Activated T-cell treated with anti-CD3 and anti-CD28 coated beads, Interleukin-2, amount 50 U/mL, for 72 hours (primary cell): ENCODE measurements around the gene BRAF. TPM values are rescaled to one million over a fixed set of nuclear protein-coding genes. Genes with fewer than 3 reads are reported as not detected.
A peak's percentile ranks its signal among the peaks of the same experiment; 100 is the strongest.
"Not testable (repeated sequence)": the region's sequence is repeated elsewhere in the genome, so short reads cannot be mapped to it uniquely, and the experiment has no call there.

Experiments used
- ATAC-seq, 2 donors: fragments of 150-1000 bp; cut with Tn5 transposase; replicated peaks in 1 of 2; 2 replicates each; pipeline ENCODE4 v1.10.0; 2021; ENCODE audit warnings: moderate library complexity in 2 of 2, mild to moderate bottlenecking in 1 of 2
- DNase-seq, 2 donors: peaks; one replicate each; pipeline ENCODE4 v3.0.0; 2021 to 2022; ENCODE audit warnings: mixed read lengths in 1 of 2
- H3K27ac Mint-ChIP-seq: one replicate; pipeline ENCODE4 v1.8.0; 2022; ENCODE audit warnings: mild to moderate bottlenecking, moderate library complexity, mixed read lengths
- H3K27me3 Mint-ChIP-seq: one replicate; pipeline ENCODE4 v1.8.0; 2022; ENCODE audit warnings: low read depth, mixed read lengths
- H3K36me3 Mint-ChIP-seq, 2 donors: one replicate each; pipeline ENCODE4 v1.8.0; 2022; ENCODE audit warnings: mixed read lengths in 2 of 2, mild to moderate bottlenecking in 1 of 2; ENCODE audit not compliant: insufficient read depth in 2 of 2
- H3K4me1 Mint-ChIP-seq: one replicate; pipeline ENCODE4 v1.8.0; 2022; ENCODE audit warnings: low read depth, mixed read lengths
- H3K4me3 Mint-ChIP-seq, 2 donors: one replicate each; pipeline ENCODE4 v1.8.0; 2022; ENCODE audit warnings: mild to moderate bottlenecking in 2 of 2, mixed read lengths in 2 of 2, moderate library complexity in 2 of 2
- H3K9me3 Mint-ChIP-seq, 2 donors: one replicate each; pipeline ENCODE4 v1.8.0; 2022; ENCODE audit warnings: mixed read lengths in 2 of 2
- total RNA-seq, 2 donors: library from RNA; stranded (reverse); gene quantifications; one replicate each; pipeline ENCODE4 v1.2.3, GENCODE V29; 2022

The BRAF gene
- total RNA-seq, 2 donors from 2014 or later, result 51.7 to 56.2 TPM

- peaks cover 21% of the 10 kb centered on the region for H3K4me1 Mint-ChIP-seq
- no peak overlapping the region for H3K27ac Mint-ChIP-seq
- H3K9me3 Mint-ChIP-seq, result peaks cover 6 to 7% of the 10 kb centered on the region in 2 donors
- H3K36me3 Mint-ChIP-seq, result peaks cover 8 to 10% of the 10 kb centered on the region in 2 donors
- ATAC-seq, result no peak
- H3K27me3 Mint-ChIP-seq, result no peaks in the 10 kb centered on the region
- no peak for DNase-seq
- H3K4me3 Mint-ChIP-seq, result no peak overlapping the region
These were observed 60.9 kb downstream of the BRAF start for GRCh38 chr7:140863867-140864266.

DNA sequence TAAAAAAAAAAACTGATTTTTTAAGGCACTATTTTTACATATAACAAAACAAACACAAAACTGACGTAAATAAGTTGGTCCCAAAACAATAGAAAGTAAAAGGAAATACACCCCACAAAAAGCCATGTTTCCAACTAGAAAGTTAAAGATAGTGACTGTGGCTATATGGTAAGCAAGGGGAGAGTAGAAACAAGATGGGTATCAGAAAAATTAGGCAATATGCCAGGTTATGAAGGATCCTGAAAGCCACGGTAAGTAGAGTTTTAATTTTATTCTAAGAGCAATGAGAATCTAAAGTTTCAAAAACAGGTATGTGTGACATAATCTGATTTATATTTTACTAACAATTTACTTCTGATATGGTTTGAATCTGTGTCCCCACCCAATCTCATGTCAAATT lies 61.5 kb downstream of the BRAF start:
- DNase-seq (no peak), ATAC-seq (no peak)
- Mint-ChIP-seq H3K27ac (no peak overlapping the region), H3K36me3 (peaks cover 8 to 9% of the 10 kb centered on the region in 2 donors), H3K27me3 (no peaks in the 10 kb centered on the region), H3K4me3 (no peak overlapping the region), H3K4me1 (peaks cover 19% of the 10 kb centered on the region), H3K9me3 (peaks cover 6 to 7% of the 10 kb centered on the region in 2 donors)

GRCh38 chr7:140857048-140857447 lies 67.7 kb downstream of the BRAF start:
- DNase-seq (no peak), ATAC-seq (no peak)
- no peaks in the 10 kb centered on the region for H3K9me3 Mint-ChIP-seq
- peaks cover 0 to 2% of the 10 kb centered on the region in 2 donors for H3K36me3 Mint-ChIP-seq
- peaks cover 19% of the 10 kb centered on the region for H3K4me1 Mint-ChIP-seq
- H3K27me3 Mint-ChIP-seq, result no peaks in the 10 kb centered on the region
- no peak overlapping the region for H3K4me3 Mint-ChIP-seq
- H3K27ac Mint-ChIP-seq, result no peak overlapping the region

GRCh38 chr7:140841166-140841715 lies 83.5 kb downstream of the BRAF start:
- DNase-seq, result no peak
- no peak for ATAC-seq
- H3K4me1 Mint-ChIP-seq, result no peaks in the 10 kb centered on the region

GRCh38 chr7:140831724-140832123 lies 93.0 kb downstream of the BRAF start:
- Mint-ChIP-seq H3K27ac (no peak overlapping the region), H3K27me3 (no peaks in the 10 kb centered on the region), H3K36me3 (peaks cover 3 to 7% of the 10 kb centered on the region in 2 donors), H3K4me3 (no peak overlapping the region), H3K4me1 (no peaks in the 10 kb centered on the region), H3K9me3 (no peaks in the 10 kb centered on the region)
- DNase-seq, result no peak
- no peak for ATAC-seq

More at GRCh38 chr7:140841166-140841715, 83.5 kb downstream of the BRAF start:
- Mint-ChIP-seq H3K27me3 (no peaks in the 10 kb centered on the region), H3K9me3 (peaks cover 0 to under 1% of the 10 kb centered on the region in 2 donors), H3K27ac (peak overlapping the region; percentile 40), H3K4me3 (no peak overlapping the region), H3K36me3 (peaks cover 0 to 17% of the 10 kb centered on the region in 2 donors)

- peak overlapping the region; percentile 7 for H3K27ac Mint-ChIP-seq
- H3K27me3 Mint-ChIP-seq, result no peaks in the 10 kb centered on the region
- H3K9me3 Mint-ChIP-seq, result no peaks in the 10 kb centered on the region
- no peak for ATAC-seq
- peaks cover 3 to 7% of the 10 kb centered on the region in 2 donors for H3K36me3 Mint-ChIP-seq
- DNase-seq, result no peak
- H3K4me3 Mint-ChIP-seq, result no peak overlapping the region
- H3K4me1 Mint-ChIP-seq, result no peaks in the 10 kb centered on the region
These were observed 95.0 kb downstream of the BRAF start for GRCh38 chr7:140829720-140830119.

- H3K36me3 Mint-ChIP-seq, result peaks cover 3% of the 10 kb centered on the region in 2 donors
- H3K27me3 Mint-ChIP-seq, result no peaks in the 10 kb centered on the region
- no peaks in the 10 kb centered on the region for H3K9me3 Mint-ChIP-seq
- no peaks in the 10 kb centered on the region for H3K4me1 Mint-ChIP-seq
- no peak overlapping the region for H3K4me3 Mint-ChIP-seq
- no peak overlapping the region for H3K27ac Mint-ChIP-seq
- DNase-seq (no peak), ATAC-seq (no peak)
These were observed 96.0 kb downstream of the BRAF start for GRCh38 chr7:140828741-140829140.

GRCh38 chr7:140817383-140817782 lies 107.3 kb downstream of the BRAF start:
- not testable (repeated sequence) for H3K9me3 Mint-ChIP-seq, H3K27me3 Mint-ChIP-seq, DNase-seq, ATAC-seq, H3K27ac Mint-ChIP-seq, H3K4me1 Mint-ChIP-seq, H3K4me3 Mint-ChIP-seq
- H3K36me3 Mint-ChIP-seq, result peaks cover 3 to 16% of the 10 kb centered on the region in 2 donors

DNA sequence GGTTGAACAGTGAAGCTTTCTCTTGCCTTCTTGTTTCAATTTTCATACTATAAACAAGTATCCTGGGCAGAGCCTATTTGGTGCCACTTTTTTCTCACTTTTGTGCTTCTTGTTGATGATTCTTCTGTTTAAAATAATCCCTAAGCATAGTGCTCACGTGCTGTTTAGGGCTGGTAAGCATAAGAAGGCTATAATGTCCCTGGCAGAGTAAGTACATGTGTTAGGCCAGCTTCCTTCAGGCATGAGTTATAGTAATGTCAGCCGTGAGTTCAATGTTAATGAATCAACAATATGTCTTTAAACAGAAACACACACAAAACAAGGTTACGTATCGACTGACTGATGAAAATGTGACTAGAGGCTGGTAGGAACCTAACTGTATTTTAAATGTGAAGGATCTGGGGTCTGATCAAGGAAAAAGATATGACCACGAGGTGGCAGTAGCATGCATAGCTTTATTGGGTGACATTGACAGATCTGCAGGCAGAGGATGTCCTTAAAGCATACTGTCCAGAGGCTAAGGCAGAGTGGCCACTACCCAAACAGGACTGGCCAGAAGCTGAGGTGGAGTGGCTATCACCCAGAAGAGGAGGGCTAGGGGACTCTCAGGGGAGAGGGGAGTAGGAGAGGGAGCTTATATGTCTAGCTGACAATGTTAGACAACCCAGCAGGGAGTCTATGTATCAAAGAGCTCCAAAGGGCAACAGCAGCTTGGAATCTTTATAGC lies 113.7 kb downstream of the BRAF start:
- no peaks in the 10 kb centered on the region for H3K36me3 Mint-ChIP-seq
- H3K27me3 Mint-ChIP-seq, result no peaks in the 10 kb centered on the region
- no peaks in the 10 kb centered on the region for H3K9me3 Mint-ChIP-seq
- ATAC-seq (peak; percentile 86 to 89), DNase-seq (peak; percentile 62 to 66)
- no peak overlapping the region for H3K27ac Mint-ChIP-seq
- peaks cover 5% of the 10 kb centered on the region for H3K4me1 Mint-ChIP-seq
- H3K4me3 Mint-ChIP-seq, result no peak overlapping the region

DNA sequence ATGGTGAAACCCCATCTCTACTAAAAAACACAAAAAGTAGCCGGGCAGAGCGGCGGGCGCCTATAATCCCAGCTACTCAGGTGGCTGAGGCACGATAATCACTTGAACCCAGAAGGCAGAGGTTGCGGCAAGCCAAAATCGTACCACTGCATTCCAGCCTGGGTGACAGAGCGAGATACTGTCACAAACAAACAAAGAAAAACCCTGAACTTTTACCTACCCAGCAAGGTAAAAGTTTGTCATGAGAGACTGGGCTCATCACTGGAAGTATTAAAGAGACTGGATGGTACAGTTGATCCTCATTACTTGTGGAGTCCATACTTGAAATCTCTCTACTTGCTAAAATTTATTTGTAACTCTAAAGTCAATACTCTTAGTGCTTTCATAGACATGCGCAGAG lies 114.3 kb downstream of the BRAF start:
- peaks cover 5% of the 10 kb centered on the region for H3K4me1 Mint-ChIP-seq

DNA sequence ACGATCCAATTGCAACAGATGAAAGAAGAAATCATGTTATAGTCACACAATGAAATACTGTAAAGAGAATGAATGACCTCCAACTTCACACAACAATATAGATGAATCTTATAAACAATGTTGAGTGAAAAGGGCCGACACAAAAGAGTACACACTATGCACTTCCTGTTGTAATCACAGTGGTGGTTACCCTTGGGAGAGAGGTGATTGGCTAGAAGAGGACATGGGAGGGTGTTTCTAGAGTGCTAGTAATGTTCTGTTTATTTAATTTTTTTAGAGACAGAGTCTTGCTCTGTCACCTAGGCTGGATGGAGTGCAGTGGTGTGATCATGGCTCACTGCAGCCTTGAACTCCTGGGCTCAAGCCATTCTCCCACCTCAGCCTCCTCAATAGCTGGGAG lies 145.8 kb downstream of the BRAF start:
- Mint-ChIP-seq H3K36me3 (peaks cover 0 to 4% of the 10 kb centered on the region in 2 donors), H3K4me1 (no peaks in the 10 kb centered on the region), H3K4me3 (no peak overlapping the region), H3K9me3 (no peaks in the 10 kb centered on the region), H3K27ac (no peak overlapping the region), H3K27me3 (no peaks in the 10 kb centered on the region)
- DNase-seq (no peak), ATAC-seq (no peak)

More for the DNA sequence above, 114.3 kb downstream of the BRAF start:
- Mint-ChIP-seq H3K9me3 (no peaks in the 10 kb centered on the region), H3K27ac (no peak overlapping the region), H3K27me3 (no peaks in the 10 kb centered on the region), H3K36me3 (no peaks in the 10 kb centered on the region), H3K4me3 (no peak overlapping the region)
- DNase-seq (no peak), ATAC-seq (no peak)

DNA sequence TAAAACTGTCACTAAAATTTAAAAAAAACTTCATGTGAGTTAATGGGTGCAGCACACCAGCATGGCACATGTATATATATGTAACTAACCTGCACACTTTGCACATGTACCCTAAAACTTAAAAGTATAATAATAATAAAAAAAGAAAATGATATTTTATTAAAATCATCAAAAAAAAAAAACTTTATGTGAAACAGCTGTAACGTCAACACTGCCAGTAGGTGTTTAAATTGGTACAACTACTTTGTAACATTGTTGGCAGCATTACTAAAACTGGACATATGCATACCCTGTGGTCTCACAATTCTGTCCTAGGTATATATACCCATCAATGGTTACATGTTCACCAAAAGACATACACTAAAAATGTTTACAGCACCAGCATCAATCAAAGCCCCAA lies 146.2 kb downstream of the BRAF start:
- no peaks in the 10 kb centered on the region for H3K27me3 Mint-ChIP-seq
- H3K4me1 Mint-ChIP-seq, result no peaks in the 10 kb centered on the region
- ATAC-seq, result no peak
- no peak overlapping the region for H3K27ac Mint-ChIP-seq
- no peak overlapping the region for H3K4me3 Mint-ChIP-seq
- DNase-seq, result no peak
- H3K36me3 Mint-ChIP-seq, result peaks cover 0 to 4% of the 10 kb centered on the region in 2 donors
- no peaks in the 10 kb centered on the region for H3K9me3 Mint-ChIP-seq

DNA sequence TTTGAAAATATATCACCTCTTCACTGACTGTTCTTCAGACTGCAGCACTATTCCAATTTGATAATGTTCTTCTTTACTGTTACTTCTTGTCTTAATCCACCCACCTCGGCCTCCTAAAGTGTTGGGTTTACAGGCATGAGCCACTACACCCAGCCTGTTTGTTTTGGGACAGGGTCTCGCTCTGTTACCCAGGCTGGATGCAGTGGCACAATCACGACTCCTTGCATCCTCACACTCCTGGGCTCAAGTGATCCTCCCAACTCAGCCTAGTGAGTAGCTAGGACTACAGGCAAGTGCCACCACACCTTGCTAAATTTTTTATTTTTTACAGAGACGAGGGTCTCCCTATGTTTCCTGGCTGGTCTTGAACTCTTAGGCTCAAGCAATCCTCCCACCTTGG lies 150.4 kb downstream of the BRAF start:
- no peaks in the 10 kb centered on the region for H3K9me3 Mint-ChIP-seq
- H3K27me3 Mint-ChIP-seq, result no peaks in the 10 kb centered on the region
- ATAC-seq, result no peak
- no peak overlapping the region for H3K27ac Mint-ChIP-seq
- H3K4me3 Mint-ChIP-seq, result no peak overlapping the region
- H3K4me1 Mint-ChIP-seq, result no peaks in the 10 kb centered on the region
- DNase-seq, result no peak
- H3K36me3 Mint-ChIP-seq, result peaks cover 4 to 6% of the 10 kb centered on the region in 2 donors

DNA sequence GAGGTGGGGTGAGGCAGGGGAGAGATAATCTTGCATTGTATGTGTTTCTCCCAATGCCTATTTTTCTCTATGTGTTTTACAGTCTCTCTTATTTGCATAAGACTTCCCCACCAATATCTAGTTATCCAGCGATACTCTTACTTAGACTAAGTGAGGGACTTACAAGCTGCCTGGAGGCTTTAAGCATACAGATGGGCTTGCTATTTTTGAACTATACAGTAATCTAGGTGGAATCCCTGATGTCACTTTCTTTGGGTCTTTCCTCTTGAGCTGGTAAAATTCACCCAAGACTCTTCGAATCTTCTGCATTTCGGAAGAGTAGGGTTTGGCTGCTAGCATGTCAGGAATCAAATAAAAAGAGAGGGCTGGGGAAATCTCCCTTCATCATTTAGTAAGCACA lies 151.6 kb downstream of the BRAF start:
- Mint-ChIP-seq H3K36me3 (peaks cover 4 to 6% of the 10 kb centered on the region in 2 donors), H3K27me3 (no peaks in the 10 kb centered on the region), H3K4me1 (no peaks in the 10 kb centered on the region), H3K27ac (no peak overlapping the region), H3K4me3 (no peak overlapping the region), H3K9me3 (no peaks in the 10 kb centered on the region)
- DNase-seq, result no peak
- ATAC-seq, result no peak
